Measurements from ENCODE around the gene DTWD2.

DNA sequence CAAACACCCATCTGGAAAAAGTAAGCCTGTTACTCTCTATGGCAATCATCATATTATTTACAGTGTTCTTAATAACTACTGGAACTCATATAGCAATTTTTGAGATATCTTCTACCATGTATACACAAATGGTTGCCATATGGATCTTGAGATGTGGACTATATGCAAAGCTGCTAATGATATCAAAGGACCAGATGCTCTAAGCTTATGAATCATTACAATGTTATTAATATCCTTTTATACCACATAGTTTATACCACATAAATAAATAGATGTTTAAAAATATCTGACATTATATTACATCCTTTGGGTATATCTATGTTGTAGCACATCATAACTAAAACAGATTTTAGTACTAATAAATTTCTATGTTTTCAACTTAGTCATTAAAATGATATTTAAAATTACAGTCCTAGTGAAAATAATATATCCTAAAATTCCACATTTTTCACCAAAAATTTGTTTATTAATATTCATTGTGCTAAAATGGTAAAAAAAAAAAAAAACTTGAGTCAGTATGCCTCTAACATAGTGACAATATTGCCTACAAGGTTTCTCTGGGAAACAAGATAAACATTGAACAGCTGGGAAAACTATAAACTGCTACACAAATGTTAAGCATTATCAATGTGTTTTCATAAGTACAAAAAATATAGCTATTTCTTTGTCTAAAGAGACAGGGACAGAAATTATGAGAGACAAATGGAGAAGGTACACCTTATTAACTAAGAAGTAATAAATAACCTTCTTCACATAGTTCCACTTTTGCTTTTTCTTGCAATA, 85.5 kb downstream of the DTWD2 start:
- no peak for TF ChIP-seq CTCF (conservative IDR thresholded peaks at IDR 0.05; ENCODE audit: low read length)
- TF ChIP-seq EZH2phosphoT487 (IDR thresholded peaks at IDR 0.05; ENCODE audit: borderline replicate concordance) = no peak
